Keratinocyte (primary cell): Measurements from ENCODE around the gene DNAH17. TPM values are rescaled to one million over a fixed set of nuclear protein-coding genes. Genes with fewer than 3 reads are reported as not detected.

Experiments used
- DNase-seq: peaks from one replicate; pipeline ENCODE4 v3.0.0-alpha.2; 2011; ENCODE audit warnings: low read depth, missing footprints, low spot score
- FAIRE-seq: peaks from 2 replicates; lab custom pipeline; 2011; peaks lifted over from hg19 to GRCh38; lab: Jason Lieb, UNC
- H2AFZ ChIP-seq: 2 replicates; pipeline ENCODE4 v1.6.0; 2012; ENCODE audit warnings: low read length, control low read depth, inconsistent platforms; ENCODE audit not compliant: control insufficient read depth
- H3K27ac ChIP-seq: 2 replicates; pipeline ENCODE4 v1.5.1; 2011; ENCODE audit warnings: low read length; ENCODE audit not compliant: control insufficient read depth, insufficient read depth
- H3K27me3 ChIP-seq: 3 replicates; pipeline ENCODE4 v1.6.0; 2011; ENCODE audit warnings: low read length; ENCODE audit not compliant: control insufficient read depth, insufficient read depth; ENCODE audit errors: extremely low read depth
- H3K36me3 ChIP-seq, 2 experiments: 2 replicates in 1 of 2; 3 replicates in 1 of 2; pipeline ENCODE4 v1.5.1; 2011; ENCODE audit warnings: low read length in 2 of 2, mild to moderate bottlenecking in 1 of 2; ENCODE audit not compliant: control insufficient read depth in 2 of 2, insufficient read depth in 2 of 2; ENCODE audit errors: extremely low read depth in 1 of 2
- H3K4me1 ChIP-seq: 3 replicates; pipeline ENCODE4 v1.5.1; 2011; ENCODE audit warnings: low read length; ENCODE audit not compliant: control insufficient read depth, insufficient read depth; ENCODE audit errors: extremely low read depth
- H3K4me2 ChIP-seq: 3 replicates; pipeline ENCODE4 v1.6.0; 2011; ENCODE audit warnings: low read depth, low read length; ENCODE audit not compliant: control insufficient read depth, insufficient read depth; ENCODE audit errors: extremely low read depth
- H3K4me3 ChIP-seq, 3 experiments: fragments of 200-600 bp in 1 of 3; sonication (generic) in 1 of 3; 2 replicates in 2 of 3; 3 replicates in 1 of 3; pipeline ENCODE4 v1.5.1; 2011 to 2016; ENCODE audit warnings: low read length in 3 of 3, mild to moderate bottlenecking in 3 of 3, control low read depth in 2 of 3, inconsistent platforms in 1 of 3, low read depth in 1 of 3, mixed read lengths in 1 of 3, mixed run types in 1 of 3, moderate library complexity in 1 of 3; ENCODE audit not compliant: control insufficient read depth in 2 of 3, insufficient read depth in 2 of 3; ENCODE audit errors: extremely low read depth in 1 of 3
- H3K79me2 ChIP-seq: 2 replicates; pipeline ENCODE4 v1.6.0; 2012; ENCODE audit warnings: low read length; ENCODE audit not compliant: control insufficient read depth, insufficient read depth
- H3K9ac ChIP-seq: 3 replicates; pipeline ENCODE4 v1.6.0; 2011; ENCODE audit warnings: low read length; ENCODE audit not compliant: control insufficient read depth, insufficient read depth; ENCODE audit errors: extremely low read depth
- H3K9me1 ChIP-seq: 3 replicates; pipeline ENCODE4 v1.6.0; 2011; ENCODE audit warnings: low read length; ENCODE audit not compliant: control insufficient read depth, insufficient read depth; ENCODE audit errors: extremely low read depth
- H3K9me3 ChIP-seq: 2 replicates; pipeline ENCODE4 v1.5.1; 2012; ENCODE audit warnings: low read depth, low read length; ENCODE audit not compliant: control insufficient read depth
- H4K20me1 ChIP-seq: 3 replicates; pipeline ENCODE4 v1.6.0; 2011; ENCODE audit warnings: low read length; ENCODE audit not compliant: control insufficient read depth, insufficient read depth; ENCODE audit errors: extremely low read depth
- CTCF ChIP-seq, 3 experiments: IDR thresholded peaks in 1 of 3; conservative IDR thresholded peaks in 1 of 3; optimal IDR thresholded peaks in 1 of 3; 2 replicates in 2 of 3; 3 replicates in 1 of 3; pipeline versions ENCODE3 to v1.5.1; 2011; ENCODE audit warnings: low read length in 3 of 3, mild to moderate bottlenecking in 3 of 3, moderate library complexity in 2 of 3, control low read depth in 1 of 3, inconsistent platforms in 1 of 3; ENCODE audit not compliant: insufficient read depth in 2 of 3; ENCODE audit errors: extremely low read depth in 1 of 3
- EZH2 ChIP-seq: IDR thresholded peaks from one replicate; pipeline ENCODE4 v1.6.1; 2012; ENCODE audit warnings: inconsistent platforms, mild to moderate bottlenecking, low read length, moderate library complexity
- dilution Hi-C: fragments of 300-500 bp; cut with MboI; formaldehyde crosslinking; loops from one replicate; pipeline ENCODE4 v1.7.0; 2020; ENCODE audit warnings: low sequenced_read_pairs; ENCODE audit not compliant: extremely low pct_ligation_motif_present
- polyA plus RNA-seq, 5 experiments: library from polyadenylated mRNA; depleted of rRNA in 3 of 5; stranded (reverse) in 3 of 5; stranded (forward) in 1 of 5; unstranded in 1 of 5; fragments of >200 nt; gene quantifications; 1 replicate in 1 of 5; 2 replicates in 3 of 5; 3 replicates in 1 of 5; pipeline versions ENCODE4 v1.2.1 to v1.2.3, GENCODE V29; 2011 to 2012; ENCODE audit warnings: missing spikeins in 2 of 5, low read depth in 1 of 5, low replicate concordance in 1 of 5

The DNAH17 gene
- polyA plus RNA-seq, 1 donor (not counting 4 experiments of a cell fraction or from before 2014, with no cell fraction given) = 0.16 TPM

DNA sequence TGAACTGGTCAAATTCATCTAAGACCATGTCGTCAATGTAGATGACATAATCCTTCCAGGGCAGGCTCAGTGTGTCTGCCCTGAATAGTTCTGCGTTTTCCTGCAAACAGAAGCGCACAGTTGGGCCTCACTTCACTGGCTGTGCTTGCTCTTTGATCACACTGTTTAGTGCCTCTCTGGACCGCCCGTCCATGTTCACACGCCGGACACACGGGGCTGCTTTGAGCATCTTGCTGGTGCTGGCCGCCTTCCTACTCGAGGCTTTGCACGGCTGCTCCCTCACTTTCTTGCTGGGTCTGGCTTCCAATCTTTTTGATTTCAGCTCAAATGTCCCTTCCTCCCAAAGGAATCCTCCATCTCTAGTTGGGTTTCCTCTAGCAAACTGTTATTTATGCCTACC is 37.4 kb downstream of the DNAH17 start:
- Histone ChIP-seq H3K9me3 (no peaks in the 10 kb centered on the region), H3K27me3 (no peaks in the 10 kb centered on the region), H2AFZ (no peak overlapping the region), H3K4me3 (no peak overlapping the region), H3K27ac (no peak overlapping the region), H3K9me1 (no peaks in the 10 kb centered on the region), H3K4me1 (peaks cover 43% of the 10 kb centered on the region), H3K9ac (no peak overlapping the region), H3K79me2 (no peaks in the 10 kb centered on the region), H3K4me2 (no peak overlapping the region), H4K20me1 (no peaks in the 10 kb centered on the region), H3K36me3 (no peaks in the 10 kb centered on the region)
- dilution Hi-C loops = no loop called here
- FAIRE-seq (no peak), DNase-seq (no peak)
- TF ChIP-seq CTCF (optimal IDR thresholded peaks at IDR 0.05 in 1 of 3, IDR thresholded peaks at IDR 0.05 in 1 of 3, conservative IDR thresholded peaks at IDR 0.05 in 1 of 3; ENCODE audit: extremely low read depth in 1 of 3, insufficient read depth in 2 of 3, low read length in 3 of 3) = no peak
- no peak for TF ChIP-seq EZH2

GRCh38 chr17:78538033-78538776 is 39.0 kb downstream of the DNAH17 start:
- no peaks in the 10 kb centered on the region for H3K27me3 ChIP-seq
- H3K9me3 ChIP-seq = no peaks in the 10 kb centered on the region
- TF ChIP-seq CTCF (optimal IDR thresholded peaks at IDR 0.05 in 1 of 3, IDR thresholded peaks at IDR 0.05 in 1 of 3, conservative IDR thresholded peaks at IDR 0.05 in 1 of 3; ENCODE audit: extremely low read depth in 1 of 3, insufficient read depth in 2 of 3, low read length in 3 of 3) (no peak), EZH2 (no peak)
- peaks cover 50% of the 10 kb centered on the region for H3K4me1 ChIP-seq
- DNase-seq = no peak
- H3K4me2 ChIP-seq = peak overlapping the region; percentile 1
- no peaks in the 10 kb centered on the region for H3K36me3 ChIP-seq
- no peak overlapping the region for H3K9ac ChIP-seq
- no peaks in the 10 kb centered on the region for H3K9me1 ChIP-seq
- H4K20me1 ChIP-seq = no peaks in the 10 kb centered on the region
- H3K4me3 ChIP-seq = no peak overlapping the region
- dilution Hi-C loops = no loop called here
- peak overlapping the region; percentile 68 for H3K27ac ChIP-seq
- H3K79me2 ChIP-seq = no peaks in the 10 kb centered on the region
- FAIRE-seq = peak; percentile 79
- no peak overlapping the region for H2AFZ ChIP-seq
